HG02798 (cell line): Measurements from ENCODE around the gene PGLYRP4.

Experiments
- ATAC-seq: cut with Tn5 transposase; IDR thresholded peaks from one replicate; pipeline ENCODE4 v1.9.1; 2021; ENCODE audit warnings: mild to moderate bottlenecking; ENCODE audit not compliant: unreplicated experiment, poor library complexity

The PGLYRP4 gene

DNA sequence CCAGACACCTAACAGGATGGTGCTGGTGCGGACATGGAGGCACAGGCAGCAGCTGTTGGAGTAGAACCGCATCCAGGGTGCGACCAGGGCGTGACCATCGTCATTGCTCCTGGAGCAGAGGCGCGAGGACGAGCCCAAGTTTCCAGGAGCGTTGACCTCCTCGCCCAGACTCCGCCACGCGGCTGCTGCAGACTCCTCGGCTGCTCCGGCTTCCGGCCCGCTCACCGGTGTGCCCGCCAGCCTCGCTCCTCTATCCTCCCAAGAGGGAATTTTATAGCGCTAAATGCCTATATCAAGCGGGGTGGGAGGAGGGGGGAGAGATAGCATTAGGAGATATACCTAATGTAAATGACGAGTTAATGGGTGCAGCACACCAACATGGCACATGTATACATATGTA, 32.1 kb upstream of the PGLYRP4 start:
- no peak for ATAC-seq

DNA sequence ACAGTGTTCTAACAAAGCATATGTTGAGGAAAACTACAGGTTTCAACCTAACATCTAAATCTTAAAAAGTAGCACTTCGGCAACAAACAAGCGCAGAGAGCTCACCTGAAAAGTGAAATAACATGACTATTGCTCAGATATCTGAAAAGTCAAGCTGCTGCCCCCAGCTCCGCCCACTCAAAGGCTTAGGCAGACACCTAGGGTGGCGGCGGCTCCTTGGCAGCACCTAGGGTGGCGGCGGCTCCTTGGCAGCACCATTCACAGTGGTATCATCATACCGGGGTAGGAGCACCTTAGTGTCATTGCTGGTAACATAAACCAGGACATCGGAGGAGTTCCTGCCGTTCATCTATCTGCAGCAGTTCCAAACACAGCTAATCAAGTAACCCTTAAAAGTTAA, 30.9 kb upstream of the PGLYRP4 start:
- no peak for ATAC-seq

DNA sequence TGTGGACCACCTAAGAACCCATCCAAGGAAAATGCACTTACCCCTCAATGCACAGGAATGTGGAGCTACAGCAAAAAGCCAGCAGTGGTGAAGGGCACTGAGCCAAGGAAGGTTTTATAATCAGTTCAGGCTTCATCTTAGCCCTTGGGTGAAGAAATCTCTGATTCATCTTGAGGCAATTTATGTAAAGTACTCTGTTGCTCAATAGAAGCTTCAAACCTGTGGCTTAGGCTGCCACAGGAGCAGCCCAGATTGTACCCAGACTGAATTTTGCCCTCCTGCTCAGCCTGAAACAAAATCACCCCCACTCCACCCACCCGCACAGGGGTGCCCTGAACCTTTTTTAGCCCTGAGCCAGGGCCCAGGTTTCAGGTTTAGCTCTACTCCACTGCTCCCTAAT, 26.9 kb upstream of the PGLYRP4 start, which contains the start of gene S100A12:
TSS of gene S100A12 (minus strand) at position 111 of the 400 bp plus-strand sequence. CDS start 1,029 bp downstream, outside the sequence.
- no peak for ATAC-seq

DNA sequence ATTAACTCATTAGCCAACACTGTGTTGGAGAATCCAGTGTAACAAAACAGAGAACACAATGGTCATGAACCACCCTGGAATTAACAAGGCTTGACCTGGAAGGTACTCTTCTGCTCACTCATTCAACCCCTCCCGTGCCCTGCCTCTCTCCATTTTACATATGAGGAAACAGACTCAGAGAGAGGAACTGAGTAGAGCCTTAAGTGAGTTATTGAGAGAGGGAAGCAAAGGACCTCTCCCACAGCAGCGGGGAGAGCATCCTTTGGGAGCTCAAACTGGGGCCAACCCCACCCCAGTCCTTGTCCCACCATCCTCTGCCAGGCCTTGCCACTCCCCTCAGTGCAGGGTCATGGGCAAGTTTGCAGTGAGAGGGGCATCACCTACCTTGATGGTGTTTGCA, 25.4 kb upstream of the PGLYRP4 start:
- ATAC-seq: no peak

DNA sequence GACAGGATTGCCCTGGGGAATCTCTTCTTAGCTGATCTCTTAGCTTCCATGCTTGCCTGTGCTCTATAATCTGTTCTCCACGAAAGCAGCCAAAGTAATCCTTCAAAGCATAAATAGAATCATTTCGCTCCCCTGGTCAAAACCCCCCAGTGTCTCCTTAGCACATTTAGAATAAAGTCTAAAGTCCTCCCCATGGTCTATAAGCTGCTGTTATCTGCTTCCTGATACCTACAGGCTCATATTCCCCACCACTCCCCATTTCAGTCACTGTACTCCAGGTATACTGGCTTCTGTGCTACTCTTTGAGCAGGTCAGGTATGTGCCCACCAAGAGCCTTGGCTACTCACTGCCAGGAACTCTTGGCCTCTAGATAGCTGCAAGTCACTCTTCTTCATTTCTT, 23.9 kb upstream of the PGLYRP4 start:
- no peak for ATAC-seq

- ATAC-seq: no peak
Observed at GRCh38 chr1:153371231-153371630, 22.6 kb upstream of the PGLYRP4 start.

- no peak for ATAC-seq
Observed at GRCh38 chr1:153370146-153370545, 21.5 kb upstream of the PGLYRP4 start.

DNA sequence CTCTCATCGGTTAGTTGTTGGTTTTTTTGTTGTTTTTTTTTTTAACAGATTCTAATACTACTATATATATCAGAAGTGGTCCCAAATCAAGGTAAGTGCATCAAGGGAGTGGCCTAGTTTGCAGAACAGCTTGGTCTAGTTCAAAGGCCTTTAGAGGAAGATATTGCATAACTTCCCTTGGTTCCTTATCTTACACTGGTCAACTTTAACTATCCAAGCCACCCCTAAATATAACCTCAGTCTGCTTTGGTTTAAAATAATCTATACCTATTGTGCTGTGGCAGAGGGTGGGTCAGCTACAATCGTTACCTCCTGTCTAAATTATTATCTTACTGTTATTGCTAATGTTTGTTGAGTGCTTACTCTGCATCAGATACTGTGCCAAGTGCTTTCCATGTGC, 19.9 kb upstream of the PGLYRP4 start:
- ATAC-seq: no peak

DNA sequence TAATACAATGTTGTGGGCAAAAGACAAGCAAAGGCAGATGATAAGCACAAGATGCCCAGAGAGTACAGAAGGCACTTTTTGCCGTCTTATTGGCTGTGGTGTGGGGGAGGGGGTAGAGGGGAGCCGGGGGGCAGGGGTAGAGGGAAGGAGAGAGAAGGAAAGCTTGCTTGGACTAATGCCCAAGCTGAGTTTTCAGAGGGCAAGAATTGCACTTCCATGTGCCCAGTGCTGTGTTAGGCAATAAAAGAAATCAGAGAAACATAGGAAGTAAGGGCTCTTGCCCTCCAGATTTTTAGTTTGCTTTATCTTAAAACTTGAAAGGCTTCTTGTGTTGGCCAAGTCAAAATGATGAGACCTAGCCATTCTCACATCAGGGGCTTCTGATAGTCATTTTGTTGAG, 18.4 kb upstream of the PGLYRP4 start:
- ATAC-seq: no peak

- ATAC-seq: no peak
Observed at GRCh38 chr1:153366261-153366660, 17.6 kb upstream of the PGLYRP4 start.

DNA sequence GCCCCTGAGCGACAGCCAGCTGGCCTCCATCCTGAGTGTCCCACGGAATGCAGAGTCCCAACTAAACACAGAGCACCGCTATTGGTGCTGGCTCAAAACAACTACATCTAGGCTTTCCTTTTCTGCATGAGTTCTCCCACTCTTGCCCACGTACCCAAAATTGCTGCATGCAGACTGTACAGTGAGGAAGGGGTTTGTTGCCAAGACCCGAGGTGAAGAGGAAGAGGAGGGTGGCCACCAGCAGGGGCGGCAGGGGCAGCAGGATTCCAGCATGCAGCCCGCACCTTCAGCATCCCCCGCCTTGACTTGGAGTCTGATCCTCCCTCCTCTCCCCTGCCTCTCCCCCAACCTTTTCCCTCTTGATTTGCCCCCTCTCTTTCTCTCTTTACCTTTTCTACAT, 17.1 kb upstream of the PGLYRP4 start:
- ATAC-seq: no peak

GRCh38 chr1:153364766-153365666, 16.4 kb upstream of the PGLYRP4 start:
- ATAC-seq: no peak

DNA sequence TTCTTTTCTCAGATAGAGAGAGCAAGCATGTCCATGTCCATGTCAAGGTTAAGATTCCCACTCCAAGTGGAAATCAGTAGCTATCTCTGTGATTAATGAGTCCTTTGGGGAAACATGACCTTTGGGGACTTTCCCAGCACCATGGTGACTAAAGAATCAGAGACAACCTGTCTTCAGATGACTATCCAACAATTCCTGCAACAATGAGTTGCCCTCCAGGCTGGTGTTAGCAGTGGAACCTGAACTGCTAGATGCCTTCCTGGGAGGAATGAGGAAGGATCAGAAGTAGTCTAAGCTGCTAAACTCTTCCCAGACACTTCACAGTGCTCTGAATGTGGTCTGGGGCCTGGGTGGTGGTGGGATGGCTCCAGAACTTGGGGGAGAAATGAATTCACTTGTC, 15.5 kb upstream of the PGLYRP4 start:
- ATAC-seq: no peak

DNA sequence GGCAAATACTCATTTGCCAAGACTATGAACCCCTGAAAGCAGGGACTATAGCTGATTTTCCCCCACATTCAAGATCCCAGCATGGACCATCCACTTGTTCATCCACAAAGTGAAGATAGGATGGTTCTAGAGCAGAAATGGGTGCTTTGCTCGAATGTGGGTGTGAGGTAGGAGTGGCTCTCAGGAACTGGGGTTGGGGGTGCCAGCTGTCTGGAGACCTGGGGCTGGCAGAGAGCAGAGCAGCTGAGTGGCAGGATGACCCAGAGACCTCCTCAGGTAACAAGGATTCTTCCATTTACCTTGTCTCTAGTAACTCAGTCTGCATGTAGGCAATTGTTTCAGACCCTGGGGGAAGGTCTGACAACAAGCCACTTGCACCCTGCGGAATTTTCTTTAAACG, 15.0 kb upstream of the PGLYRP4 start:
- no peak for ATAC-seq

DNA sequence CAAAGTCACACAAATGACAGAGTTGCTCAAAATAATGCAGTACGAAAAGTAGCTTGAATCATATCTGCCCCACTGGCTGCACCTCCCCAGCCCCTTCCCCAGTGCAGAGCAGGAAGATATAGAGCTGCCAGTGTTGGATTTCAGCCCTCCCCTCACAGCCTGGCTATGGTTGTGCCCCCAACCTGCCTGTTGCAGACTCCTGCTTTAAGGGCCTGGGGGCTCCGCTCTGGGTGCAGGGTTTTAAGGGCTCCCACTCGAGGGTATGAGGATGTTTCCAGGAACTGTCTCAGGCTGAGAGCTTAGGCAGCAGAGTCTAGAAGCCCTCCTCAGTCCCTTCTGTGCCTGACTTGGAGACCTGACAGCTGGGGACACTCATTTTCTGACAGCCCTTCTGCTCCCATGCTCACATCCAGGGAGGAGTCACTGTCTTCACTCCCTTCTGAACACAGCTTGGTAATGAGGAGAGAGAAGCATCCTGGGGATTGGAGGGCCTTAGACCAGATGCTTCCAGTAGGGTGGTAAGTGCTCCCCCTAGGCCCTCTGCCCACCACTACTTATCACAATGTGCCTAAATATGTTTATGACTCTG, 13.6 kb upstream of the PGLYRP4 start:
- no peak for ATAC-seq

- no peak for ATAC-seq
Observed at GRCh38 chr1:153361480-153362109, 13.0 kb upstream of the PGLYRP4 start.

DNA sequence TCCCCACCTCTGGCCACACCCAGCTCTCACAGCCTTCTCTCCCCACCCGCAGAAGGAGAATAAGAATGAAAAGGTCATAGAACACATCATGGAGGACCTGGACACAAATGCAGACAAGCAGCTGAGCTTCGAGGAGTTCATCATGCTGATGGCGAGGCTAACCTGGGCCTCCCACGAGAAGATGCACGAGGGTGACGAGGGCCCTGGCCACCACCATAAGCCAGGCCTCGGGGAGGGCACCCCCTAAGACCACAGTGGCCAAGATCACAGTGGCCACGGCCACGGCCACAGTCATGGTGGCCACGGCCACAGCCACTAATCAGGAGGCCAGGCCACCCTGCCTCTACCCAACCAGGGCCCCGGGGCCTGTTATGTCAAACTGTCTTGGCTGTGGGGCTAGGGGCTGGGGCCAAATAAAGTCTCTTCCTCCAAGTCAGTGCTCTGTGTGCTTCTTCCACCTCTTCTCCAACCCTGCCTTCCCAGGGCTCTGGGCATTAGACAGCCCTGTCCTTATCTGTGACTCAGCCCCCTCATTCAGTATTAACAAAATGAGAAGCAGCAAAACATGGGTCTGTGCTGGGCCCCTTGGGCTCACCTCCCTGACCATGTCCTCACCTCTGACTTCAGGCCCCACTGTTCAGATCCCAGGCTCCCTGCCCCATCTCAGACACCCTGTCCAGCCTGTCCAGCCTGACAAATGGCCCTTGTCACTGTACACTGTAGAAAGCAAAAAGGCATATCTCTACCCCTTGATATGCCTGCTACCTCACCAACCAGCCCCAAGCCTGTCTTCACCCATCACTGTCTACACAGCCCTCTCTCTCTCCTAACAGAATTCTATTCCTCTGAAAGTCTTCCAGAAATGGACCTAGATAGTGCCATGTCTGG, 12.2 kb upstream of the PGLYRP4 start:
- ATAC-seq: no peak

- no peak for ATAC-seq
Observed at GRCh38 chr1:153360190-153360589, 11.5 kb upstream of the PGLYRP4 start.

DNA sequence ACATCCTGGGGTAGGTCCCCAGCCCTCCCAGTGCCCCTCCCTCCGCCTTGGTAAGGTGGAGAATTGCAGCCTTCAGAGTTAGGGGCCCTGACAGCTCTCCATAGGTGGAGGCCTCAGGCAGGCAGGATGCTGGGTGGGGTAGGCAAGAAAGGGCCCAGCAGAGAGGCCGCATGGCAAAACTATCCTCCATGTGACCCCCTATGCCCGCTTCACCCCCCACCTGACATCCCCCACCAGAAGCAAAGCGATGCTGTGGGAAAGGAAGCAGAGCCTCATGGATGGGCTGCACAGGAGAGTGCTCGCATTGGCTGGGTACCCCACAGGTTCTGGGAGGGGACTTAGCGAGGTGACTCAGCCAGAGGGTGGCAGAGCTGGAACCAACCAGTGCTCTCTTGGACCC, 10.6 kb upstream of the PGLYRP4 start:
- no peak for ATAC-seq

DNA sequence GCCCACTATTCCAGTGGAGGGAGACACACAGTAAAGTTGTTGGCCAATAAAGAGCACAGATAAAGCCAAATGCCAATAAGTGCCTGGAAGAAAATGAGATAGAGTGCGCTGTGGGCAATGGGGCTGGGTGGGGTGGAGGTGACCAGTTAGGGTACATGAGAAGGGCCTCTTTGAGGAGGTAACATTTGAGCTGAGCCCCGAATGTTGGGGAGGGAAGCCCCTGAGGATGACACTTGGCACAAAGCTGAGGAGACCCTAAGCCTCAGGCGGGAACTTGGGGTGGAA, 10.0 kb upstream of the PGLYRP4 start:
- ATAC-seq: no peak
